ENCODE data around the gene ZDHHC13. TPM values are rescaled to one million over a fixed set of nuclear protein-coding genes. Genes with fewer than 3 reads are reported as not detected.

Gene ZDHHC13
- polyA plus RNA-seq, 4 donors: 5.7 to 21.7 (median 14.5) TPM

- no peaks in the 10 kb centered on the region for H3K27me3 ChIP-seq (ENCODE audit: control insufficient read depth in 3 of 3, insufficient read depth in 3 of 3, low read length in 3 of 3)
- WGBS, 3 donors: 54 to 72% (median 66%) methylated on average over 6 of the region's 6 CpGs
- FAIRE-seq (no peak), DNase-seq (peak in 1 of 2 donors; percentile 30)
- no peak overlapping the region for H3K4me3 ChIP-seq (ENCODE audit: low read depth in 1 of 3, low read length in 3 of 3)
- no peak overlapping the region for H3K27ac ChIP-seq (ENCODE audit: low read depth in 1 of 3, low read length in 2 of 3)
- no peaks in the 10 kb centered on the region for H3K36me3 ChIP-seq (ENCODE audit: control insufficient read depth in 3 of 3, insufficient read depth in 2 of 3, low read depth in 1 of 3, low read length in 3 of 3)
- no peaks in the 10 kb centered on the region for H3K9me3 ChIP-seq (ENCODE audit: control insufficient read depth in 2 of 2, insufficient read depth in 1 of 2, low read depth in 1 of 2, low read length in 1 of 2)
- peaks cover 3 to 30% (median 3%) of the 10 kb centered on the region in 3 donors for H3K4me1 ChIP-seq (ENCODE audit: control insufficient read depth in 3 of 3, insufficient read depth in 2 of 3, low read depth in 1 of 3, low read length in 2 of 3)
Measured at GRCh38 chr11:19196432-19196831, 79.5 kb downstream of the ZDHHC13 start.

- 79 to 86% (median 81%) methylated on average over 7 of the region's 7 CpGs for WGBS, 3 donors
Measured at GRCh38 chr11:19199048-19199447, 82.1 kb downstream of the ZDHHC13 start.

GRCh38 chr11:19199771-19200170 lies 82.8 kb downstream of the ZDHHC13 start:
- Histone ChIP-seq H3K9me3 (ENCODE audit: control insufficient read depth in 2 of 2, insufficient read depth in 1 of 2, low read depth in 1 of 2, low read length in 1 of 2) (no peaks in the 10 kb centered on the region), H3K27me3 (ENCODE audit: control insufficient read depth in 3 of 3, insufficient read depth in 3 of 3, low read length in 3 of 3) (no peaks in the 10 kb centered on the region), H3K4me3 (ENCODE audit: low read depth in 1 of 3, low read length in 3 of 3) (no peak overlapping the region), H3K36me3 (ENCODE audit: control insufficient read depth in 3 of 3, insufficient read depth in 2 of 3, low read depth in 1 of 3, low read length in 3 of 3) (no peaks in the 10 kb centered on the region), H3K27ac (ENCODE audit: low read depth in 1 of 3, low read length in 2 of 3) (peak overlapping the region in 1 of 3 donors; percentile 34), H3K4me1 (ENCODE audit: control insufficient read depth in 3 of 3, insufficient read depth in 2 of 3, low read depth in 1 of 3, low read length in 2 of 3) (peaks cover 0 to 20% (median 3%) of the 10 kb centered on the region in 3 donors)
- WGBS, 3 donors: 0 to 6% (median 5%) methylated on average over 3 of the region's 3 CpGs
- DNase-seq (peak in 1 of 2 donors; percentile 60), FAIRE-seq (no peak)

More at GRCh38 chr11:19199048-19199447, 82.1 kb downstream of the ZDHHC13 start:
- H3K36me3 ChIP-seq (ENCODE audit: control insufficient read depth in 3 of 3, insufficient read depth in 2 of 3, low read depth in 1 of 3, low read length in 3 of 3): no peaks in the 10 kb centered on the region
- DNase-seq (peak in 1 of 2 donors; percentile 33), FAIRE-seq (no peak)
- peaks cover 0 to 20% (median 3%) of the 10 kb centered on the region in 3 donors for H3K4me1 ChIP-seq (ENCODE audit: control insufficient read depth in 3 of 3, insufficient read depth in 2 of 3, low read depth in 1 of 3, low read length in 2 of 3)
- no peaks in the 10 kb centered on the region for H3K27me3 ChIP-seq (ENCODE audit: control insufficient read depth in 3 of 3, insufficient read depth in 3 of 3, low read length in 3 of 3)
- no peaks in the 10 kb centered on the region for H3K9me3 ChIP-seq (ENCODE audit: control insufficient read depth in 2 of 2, insufficient read depth in 1 of 2, low read depth in 1 of 2, low read length in 1 of 2)
- H3K4me3 ChIP-seq (ENCODE audit: low read depth in 1 of 3, low read length in 3 of 3): no peak overlapping the region
- H3K27ac ChIP-seq (ENCODE audit: low read depth in 1 of 3, low read length in 2 of 3): peak overlapping the region in 1 of 3 donors; percentile 34

- Histone ChIP-seq H3K36me3 (ENCODE audit: control insufficient read depth in 3 of 3, insufficient read depth in 2 of 3, low read depth in 1 of 3, low read length in 3 of 3) (no peaks in the 10 kb centered on the region), H3K4me1 (ENCODE audit: control insufficient read depth in 3 of 3, insufficient read depth in 2 of 3, low read depth in 1 of 3, low read length in 2 of 3) (peaks cover 0 to 20% (median 3%) of the 10 kb centered on the region in 3 donors), H3K4me3 (ENCODE audit: low read depth in 1 of 3, low read length in 3 of 3) (no peak overlapping the region), H3K27me3 (ENCODE audit: control insufficient read depth in 3 of 3, insufficient read depth in 3 of 3, low read length in 3 of 3) (no peaks in the 10 kb centered on the region), H3K27ac (ENCODE audit: low read depth in 1 of 3, low read length in 2 of 3) (peak overlapping the region in 1 of 3 donors; percentile 34), H3K9me3 (ENCODE audit: control insufficient read depth in 2 of 2, insufficient read depth in 1 of 2, low read depth in 1 of 2, low read length in 1 of 2) (no peaks in the 10 kb centered on the region)
- 28 to 35% (median 29%) methylated on average over 6 of the region's 6 CpGs for WGBS, 3 donors
- FAIRE-seq: no peak
- peak in 1 of 2 donors; percentile 37 for DNase-seq
Measured at GRCh38 chr11:19200410-19201201, 83.6 kb downstream of the ZDHHC13 start.

- no peak for FAIRE-seq
- peaks cover 0 to 20% (median 3%) of the 10 kb centered on the region in 3 donors for H3K4me1 ChIP-seq (ENCODE audit: control insufficient read depth in 3 of 3, insufficient read depth in 2 of 3, low read depth in 1 of 3, low read length in 2 of 3)
- no peaks in the 10 kb centered on the region for H3K9me3 ChIP-seq (ENCODE audit: control insufficient read depth in 2 of 2, insufficient read depth in 1 of 2, low read depth in 1 of 2, low read length in 1 of 2)
- no peak within 1 kb of the TSS for H3K4me3 ChIP-seq (ENCODE audit: low read depth in 1 of 3, low read length in 3 of 3)
- no peaks in the 10 kb centered on the region for H3K36me3 ChIP-seq (ENCODE audit: control insufficient read depth in 3 of 3, insufficient read depth in 2 of 3, low read depth in 1 of 3, low read length in 3 of 3)
- 82 to 85% (median 83%) methylated on average over 7 of the region's 7 CpGs for WGBS, 3 donors
- no peak for DNase-seq
- no peaks in the 10 kb centered on the region for H3K27me3 ChIP-seq (ENCODE audit: control insufficient read depth in 3 of 3, insufficient read depth in 3 of 3, low read length in 3 of 3)
- H3K27ac ChIP-seq (ENCODE audit: low read depth in 1 of 3, low read length in 2 of 3): no peak within 1 kb of the TSS
Measured at GRCh38 chr11:19201737-19202605, 85.0 kb downstream of the ZDHHC13 start, which contains the start of gene CSRP3. Gene CSRP3, minus strand, starts transcription at chr11:19201983. Its CDS starts 9,535 bp downstream, at chr11:19192448.

- Histone ChIP-seq H3K4me3 (ENCODE audit: low read depth in 1 of 3, low read length in 3 of 3) (no peak overlapping the region), H3K36me3 (ENCODE audit: control insufficient read depth in 3 of 3, insufficient read depth in 2 of 3, low read depth in 1 of 3, low read length in 3 of 3) (no peaks in the 10 kb centered on the region), H3K9me3 (ENCODE audit: control insufficient read depth in 2 of 2, insufficient read depth in 1 of 2, low read depth in 1 of 2, low read length in 1 of 2) (no peaks in the 10 kb centered on the region), H3K27ac (ENCODE audit: low read depth in 1 of 3, low read length in 2 of 3) (no peak overlapping the region), H3K27me3 (ENCODE audit: control insufficient read depth in 3 of 3, insufficient read depth in 3 of 3, low read length in 3 of 3) (no peaks in the 10 kb centered on the region), H3K4me1 (ENCODE audit: control insufficient read depth in 3 of 3, insufficient read depth in 2 of 3, low read depth in 1 of 3, low read length in 2 of 3) (peaks cover 0 to 6% (median 3%) of the 10 kb centered on the region in 3 donors)
- WGBS, 3 donors: 54 to 72% (median 57%) methylated on average over 5 of the region's 5 CpGs
- DNase-seq (peak; percentile 56 to 61), FAIRE-seq (no peak)
Measured at GRCh38 chr11:19204836-19205235, 87.9 kb downstream of the ZDHHC13 start.

GRCh38 chr11:19208181-19208580 lies 91.2 kb downstream of the ZDHHC13 start:
- 82 to 92% (median 87%) methylated on average over 2 of the region's 2 CpGs for WGBS, 3 donors
- H3K27me3 ChIP-seq (ENCODE audit: control insufficient read depth in 3 of 3, insufficient read depth in 3 of 3, low read length in 3 of 3): no peaks in the 10 kb centered on the region
- no peaks in the 10 kb centered on the region for H3K36me3 ChIP-seq (ENCODE audit: control insufficient read depth in 3 of 3, insufficient read depth in 2 of 3, low read depth in 1 of 3, low read length in 3 of 3)
- no peak overlapping the region for H3K4me3 ChIP-seq (ENCODE audit: low read depth in 1 of 3, low read length in 3 of 3)
- no peak overlapping the region for H3K27ac ChIP-seq (ENCODE audit: low read depth in 1 of 3, low read length in 2 of 3)
- no peaks in the 10 kb centered on the region for H3K9me3 ChIP-seq (ENCODE audit: control insufficient read depth in 2 of 2, insufficient read depth in 1 of 2, low read depth in 1 of 2, low read length in 1 of 2)
- no peaks in the 10 kb centered on the region for H3K4me1 ChIP-seq (ENCODE audit: control insufficient read depth in 3 of 3, insufficient read depth in 2 of 3, low read depth in 1 of 3, low read length in 2 of 3)
- FAIRE-seq (no peak), DNase-seq (no peak)

GRCh38 chr11:19208959-19209546 lies 92.1 kb downstream of the ZDHHC13 start:
- Histone ChIP-seq H3K4me3 (ENCODE audit: low read depth in 1 of 3, low read length in 3 of 3) (no peak overlapping the region), H3K27me3 (ENCODE audit: control insufficient read depth in 3 of 3, insufficient read depth in 3 of 3, low read length in 3 of 3) (no peaks in the 10 kb centered on the region), H3K4me1 (ENCODE audit: control insufficient read depth in 3 of 3, insufficient read depth in 2 of 3, low read depth in 1 of 3, low read length in 2 of 3) (no peaks in the 10 kb centered on the region), H3K36me3 (ENCODE audit: control insufficient read depth in 3 of 3, insufficient read depth in 2 of 3, low read depth in 1 of 3, low read length in 3 of 3) (no peaks in the 10 kb centered on the region), H3K27ac (ENCODE audit: low read depth in 1 of 3, low read length in 2 of 3) (no peak overlapping the region), H3K9me3 (ENCODE audit: control insufficient read depth in 2 of 2, insufficient read depth in 1 of 2, low read depth in 1 of 2, low read length in 1 of 2) (no peaks in the 10 kb centered on the region)
- DNase-seq: no peak
- WGBS, 3 donors: 16 to 57% (median 37%) methylated on average over 3 of the region's 3 CpGs
- no peak for FAIRE-seq
